Endothelial cell of umbilical vein (primary cell): ENCODE results near the gene ARHGAP42. TPM values are rescaled to one million over a fixed set of nuclear protein-coding genes. Genes with fewer than 3 reads are reported as not detected.

Source experiments
- BruUV-seq: library from RNA; stranded (reverse); fragments of 400-500 nt; replicated peaks from 2 replicates; lab custom pipeline; 2021; lab: Mats Ljungman, UMichigan
- CTCF ChIA-PET: fragments of 300-600, 350-600 bp; sonication (Branson Sonifier 250); formaldehyde crosslinking; loops from one replicate; lab custom pipeline; 2021; ENCODE audit warnings: antibody characterized with exemption, inconsistent platforms; lab: Charles Lee
- POLR2A ChIA-PET: fragments of 300-600, 350-600 bp; sonication (Branson Sonifier 250); formaldehyde crosslinking; loops from one replicate; lab custom pipeline; 2021; ENCODE audit warnings: antibody characterized with exemption, inconsistent platforms; lab: Charles Lee
- DNase-seq: peaks from one replicate; pipeline ENCODE4 v3.0.0-alpha.2; 2011; ENCODE audit warnings: low read depth, low spot score
- FAIRE-seq: peaks from 2 replicates; lab custom pipeline; 2011; peaks lifted over from hg19 to GRCh38; lab: Jason Lieb, UNC
- H2AFZ ChIP-seq: 2 replicates; pipeline ENCODE4 v1.6.0; 2012; ENCODE audit warnings: low read depth, low read length, control low read depth, inconsistent platforms
- H3K27ac ChIP-seq: 2 replicates; pipeline ENCODE4 v1.5.1; 2011; ENCODE audit warnings: low read depth, mild to moderate bottlenecking, control low read depth, low read length, moderate library complexity; ENCODE audit not compliant: insufficient read depth
- H3K27me3 ChIP-seq, 2 experiments: 2 replicates each; pipeline versions ENCODE4 v1.6.0 to v1.6.1; 2011; ENCODE audit warnings: low read length in 2 of 2, mixed read lengths in 1 of 2; ENCODE audit not compliant: control insufficient read depth in 2 of 2, insufficient read depth in 2 of 2
- H3K36me3 ChIP-seq, 2 experiments: 2 replicates in 1 of 2; 3 replicates in 1 of 2; pipeline ENCODE4 v1.5.1; 2011; ENCODE audit warnings: low read length in 2 of 2, mild to moderate bottlenecking in 1 of 2, moderate library complexity in 1 of 2; ENCODE audit not compliant: control insufficient read depth in 2 of 2, insufficient read depth in 2 of 2; ENCODE audit errors: extremely low read depth in 1 of 2
- H3K4me1 ChIP-seq: 3 replicates; pipeline ENCODE4 v1.5.1; 2011; ENCODE audit warnings: mild to moderate bottlenecking, low read length; ENCODE audit not compliant: control insufficient read depth, insufficient read depth; ENCODE audit errors: extremely low read depth
- H3K4me2 ChIP-seq: 2 replicates; pipeline ENCODE4 v1.6.1; 2011; ENCODE audit warnings: low read length, control low read depth, mixed read lengths; ENCODE audit not compliant: insufficient read depth
- H3K4me3 ChIP-seq, 3 experiments: fragments of 200-600 bp in 1 of 3; sonication (generic), shearing (Covaris generic) in 1 of 3; replicated peaks in 1 of 3; 2 replicates each; pipeline ENCODE4 v1.5.1; 2011 to 2016; ENCODE audit warnings: control low read depth in 3 of 3, low read length in 3 of 3, mild to moderate bottlenecking in 2 of 3, inconsistent platforms in 1 of 3, low read depth in 1 of 3, moderate library complexity in 1 of 3; ENCODE audit not compliant: insufficient read depth in 1 of 3
- H3K79me2 ChIP-seq: 2 replicates; pipeline ENCODE4 v1.6.0; 2012; ENCODE audit warnings: low read length, inconsistent platforms; ENCODE audit not compliant: control insufficient read depth, insufficient read depth
- H3K9ac ChIP-seq: replicated peaks from 2 replicates; pipeline ENCODE3; 2011; ENCODE audit warnings: low read length, control low read depth; ENCODE audit not compliant: insufficient read depth; ENCODE audit errors: extremely low read depth
- H3K9me1 ChIP-seq: replicated peaks from 3 replicates; pipeline ENCODE4 v1.6.0; 2011; ENCODE audit warnings: mild to moderate bottlenecking, low read length; ENCODE audit not compliant: control insufficient read depth, insufficient read depth; ENCODE audit errors: extremely low read depth
- H3K9me3 ChIP-seq: replicated peaks from 2 replicates; pipeline ENCODE4 v1.5.1; 2012; ENCODE audit warnings: low read length, inconsistent platforms; ENCODE audit not compliant: control insufficient read depth, insufficient read depth
- H4K20me1 ChIP-seq: replicated peaks from 2 replicates; pipeline ENCODE3; 2011; ENCODE audit warnings: mild to moderate bottlenecking, low read length; ENCODE audit not compliant: control insufficient read depth, insufficient read depth; ENCODE audit errors: extremely low read depth
- CTCF ChIP-seq, 2 donors: IDR thresholded peaks; 1 replicate in 1 of 2; 2 replicates in 1 of 2; pipeline ENCODE4 v1.5.1; 2011; ENCODE audit warnings: low read length in 2 of 2, mild to moderate bottlenecking in 2 of 2, moderate library complexity in 2 of 2, control low read depth in 1 of 2, inconsistent platforms in 1 of 2, low read depth in 1 of 2; ENCODE audit not compliant: insufficient read depth in 1 of 2; ENCODE audit errors: extremely low read depth in 1 of 2
- EZH2 ChIP-seq: IDR thresholded peaks from 2 replicates; pipeline ENCODE4 v1.6.1; 2012; ENCODE audit warnings: borderline replicate concordance, low read depth, mild to moderate bottlenecking, moderate library complexity, low read length, inconsistent platforms; ENCODE audit not compliant: severe bottlenecking
- FOS ChIP-seq: IDR thresholded peaks from 2 replicates; pipeline ENCODE4 v1.6.1; 2011; ENCODE audit warnings: mild to moderate bottlenecking, low read length, moderate library complexity, borderline replicate concordance; ENCODE audit not compliant: insufficient read depth
- GATA2 ChIP-seq: IDR thresholded peaks from 2 replicates; pipeline ENCODE4 v1.7.0; 2011; ENCODE audit warnings: low read depth, mild to moderate bottlenecking, moderate library complexity, mixed read lengths, low read length; ENCODE audit not compliant: insufficient read length, insufficient read depth
- JUN ChIP-seq: IDR thresholded peaks from 2 replicates; pipeline ENCODE4 v1.6.1; 2011; ENCODE audit warnings: borderline replicate concordance, low read depth; ENCODE audit not compliant: insufficient read length, insufficient read depth
- MYC ChIP-seq: IDR thresholded peaks from one replicate; pipeline ENCODE4 v1.6.1; 2011; ENCODE audit warnings: mild to moderate bottlenecking, low read depth, low read length
- POLR2A ChIP-seq: IDR thresholded peaks from 2 replicates; pipeline ENCODE4 v1.6.1; 2012; ENCODE audit warnings: low read depth, mild to moderate bottlenecking, control low read depth, low read length
- POLR2AphosphoS5 ChIP-seq: IDR thresholded peaks from 2 replicates; pipeline ENCODE4 v1.6.1; 2012; ENCODE audit warnings: low read depth, mild to moderate bottlenecking, control low read depth, low read length, moderate library complexity; ENCODE audit not compliant: insufficient read depth
- dilution Hi-C: fragments of 300-500 bp; cut with MboI; formaldehyde crosslinking; loops from one replicate; pipeline ENCODE4 v1.15.0; 2019; ENCODE audit warnings: low sequenced_read_pairs; ENCODE audit not compliant: extremely low pct_ligation_motif_present
- intact Hi-C: fragments of 100-400 bp; cut with micrococcal nuclease; formaldehyde crosslinking; loops from one replicate; pipeline ENCODE4 v1.10.0; 2022
- polyA plus RNA-seq, 4 experiments: library from polyadenylated mRNA; depleted of rRNA in 3 of 4; stranded (reverse) in 3 of 4; unstranded in 1 of 4; fragments of >200 nt; gene quantifications; 2 replicates each; pipeline versions ENCODE4 v1.2.1 to v1.2.3, GENCODE V29; 2011 to 2012; ENCODE audit warnings: missing spikeins in 1 of 4
- total RNA-seq: library from RNA; stranded (reverse); gene quantifications from 2 replicates; pipeline ENCODE4 v1.2.3, GENCODE V29; 2021
- TF ChIP-seq, protein P1 (sequence below): IDR thresholded peaks from 2 replicates; pipeline ENCODE4 v1.6.1; 2011; ENCODE audit not compliant: insufficient read depth, insufficient read length

Gene ARHGAP42
- total and polyA plus RNA-seq, 2 donors (not counting 3 experiments of a cell fraction or from before 2014, with no cell fraction given): 1.8 to 2.4 TPM

DNA sequence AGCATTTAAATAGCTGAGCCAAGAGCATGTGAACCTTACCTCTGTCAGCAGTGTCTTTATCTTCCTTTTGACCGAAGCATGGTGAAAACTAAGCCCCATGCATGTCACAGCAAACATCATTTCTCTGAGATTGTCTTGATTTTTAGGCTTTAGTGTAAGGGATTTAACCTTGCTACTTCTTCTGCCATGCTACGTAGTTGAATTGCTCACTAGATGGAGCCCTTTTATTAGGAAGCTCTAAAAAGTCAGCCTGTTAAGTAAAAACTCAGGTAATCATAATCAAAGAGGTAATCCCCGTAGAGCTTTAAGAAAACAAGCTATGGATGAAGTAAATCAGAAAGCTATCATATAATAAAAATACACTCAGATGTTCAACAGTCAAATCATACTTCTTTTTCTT lies 293.1 kb downstream of the ARHGAP42 start:
- FAIRE-seq: peak; percentile 72

More for the DNA sequence above, 293.1 kb downstream of the ARHGAP42 start:
- Histone ChIP-seq H3K9me1 (no peaks in the 10 kb centered on the region), H3K27ac (no peak overlapping the region), H3K4me1 (no peaks in the 10 kb centered on the region), H3K4me3 (no peak overlapping the region), H3K9me3 (no peaks in the 10 kb centered on the region), H2AFZ (no peak overlapping the region), H3K9ac (no peak overlapping the region), H3K79me2 (no peaks in the 10 kb centered on the region), H3K36me3 (no peaks in the 10 kb centered on the region), H3K4me2 (no peak overlapping the region), H4K20me1 (no peaks in the 10 kb centered on the region), H3K27me3 (no peaks in the 10 kb centered on the region)
- no TSS peak for BruUV-seq
- peak; percentile 24 for DNase-seq
- dilution Hi-C loops (no loop called here), intact Hi-C loops (no loop called here)
- TF ChIP-seq MYC: no peak
- TF ChIP-seq, protein P1, sequence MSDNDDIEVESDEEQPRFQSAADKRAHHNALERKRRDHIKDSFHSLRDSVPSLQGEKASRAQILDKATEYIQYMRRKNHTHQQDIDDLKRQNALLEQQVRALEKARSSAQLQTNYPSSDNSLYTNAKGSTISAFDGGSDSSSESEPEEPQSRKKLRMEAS: no peak
- TF ChIP-seq JUN: no peak
- TF ChIP-seq EZH2: no peak
- TF ChIP-seq POLR2AphosphoS5: no peak
- no peak for TF ChIP-seq CTCF (IDR thresholded peaks at IDR 0.05; ENCODE audit: extremely low read depth in 1 of 2, insufficient read depth in 1 of 2, low read depth in 1 of 2, low read length in 2 of 2)
- TF ChIP-seq GATA2: no peak
- no peak for TF ChIP-seq POLR2A
- TF ChIP-seq FOS: no peak
- ChIA-PET CTCF (interaction anchor here (0.7 to 2.3 kb wide), 11 partner anchors 9 to 1028 kb away, joined by 3 to 19 read pairs (median 5); no protein-coding TSS in a partner anchor), POLR2A (no interaction called here)
